COLO668 (cell line): ENCODE data around the gene CHERP.
A peak's percentile ranks its signal among the peaks of the same experiment; 100 is the strongest.
"Not testable (repeated sequence)": the region's sequence is repeated elsewhere in the genome, so short reads cannot be mapped to it uniquely, and the experiment has no call there.

Experiments used
- DNase-seq: peaks from one replicate; lab custom pipeline; 2025; ENCODE audit not compliant: unreplicated experiment; lab: John Stamatoyannopoulos, UW

Gene CHERP

DNA sequence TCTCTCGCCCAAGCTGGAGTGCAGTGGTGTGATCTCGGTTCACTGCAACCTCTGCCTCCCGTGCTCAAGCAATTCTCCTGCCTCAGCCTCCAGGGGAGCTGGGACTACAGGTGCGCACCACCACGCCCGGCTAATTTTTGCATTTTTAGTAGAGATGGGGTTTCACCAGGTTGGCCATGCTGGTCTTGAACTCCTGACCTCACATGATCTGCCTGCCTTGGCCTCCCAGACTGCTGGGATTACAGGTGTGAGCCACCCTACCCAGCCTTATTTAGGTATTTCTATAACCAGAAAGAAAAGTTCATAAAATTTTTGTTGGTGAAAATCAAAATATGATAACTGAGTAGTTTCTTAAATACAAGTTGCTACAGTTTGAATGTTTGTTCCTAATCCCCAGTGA, 1.5 kb upstream of the CHERP start:
- DNase-seq, result not testable (repeated sequence)

DNA sequence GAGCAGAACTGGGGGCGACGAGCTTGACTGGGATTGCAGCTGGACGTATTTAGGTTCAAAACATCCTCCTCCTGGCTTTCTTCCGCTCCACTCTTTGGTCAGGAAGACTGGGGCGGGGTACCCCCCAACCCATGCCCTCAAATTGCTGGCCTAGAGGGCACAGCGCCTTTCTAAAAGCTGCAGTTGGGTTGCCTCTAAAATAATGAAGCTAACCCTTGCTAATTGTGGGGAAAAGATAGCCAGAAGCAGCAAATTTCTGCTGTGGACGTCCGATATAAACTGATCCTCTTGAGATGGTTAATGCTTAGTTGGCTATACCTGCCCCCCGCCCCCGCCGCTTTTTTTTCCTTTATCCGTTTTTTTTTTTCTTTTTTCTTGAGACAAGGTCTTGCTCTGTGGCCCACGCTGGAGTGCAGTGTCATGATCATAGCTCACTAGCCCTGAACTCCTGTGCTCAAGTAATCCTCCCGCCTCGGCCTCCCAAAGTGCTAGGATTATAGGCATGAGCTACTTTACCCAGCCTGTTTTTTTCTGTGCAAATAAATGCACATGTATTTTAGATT, 754 bp upstream of the CHERP start:
- DNase-seq, result peak; percentile 6

DNA sequence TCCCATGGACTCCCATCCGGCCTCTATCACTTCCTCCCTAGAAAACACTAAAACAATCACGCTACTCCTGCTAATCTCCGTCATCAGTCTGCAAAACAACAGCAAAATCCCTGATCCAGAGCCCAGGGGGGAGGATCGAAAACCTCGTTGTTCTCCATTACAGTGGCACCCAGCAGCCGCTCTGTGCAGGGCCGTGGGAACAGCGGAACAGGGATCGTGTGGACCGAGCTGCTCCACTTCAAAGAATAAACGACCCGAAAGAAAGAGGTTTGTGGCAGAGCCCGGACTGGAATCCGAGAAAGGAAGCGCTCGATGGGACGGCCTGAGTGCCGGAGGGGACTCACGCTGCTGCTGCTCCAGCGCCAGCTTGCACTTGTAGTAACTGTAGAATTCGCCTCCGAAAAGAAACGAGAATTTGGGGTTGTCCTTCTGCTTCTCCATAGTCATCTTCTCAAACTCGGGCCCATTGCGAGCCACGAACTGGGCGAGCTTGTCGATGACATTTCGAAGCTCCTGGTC, 652 bp downstream of the CHERP start:
- peak; percentile 26 for DNase-seq

DNA sequence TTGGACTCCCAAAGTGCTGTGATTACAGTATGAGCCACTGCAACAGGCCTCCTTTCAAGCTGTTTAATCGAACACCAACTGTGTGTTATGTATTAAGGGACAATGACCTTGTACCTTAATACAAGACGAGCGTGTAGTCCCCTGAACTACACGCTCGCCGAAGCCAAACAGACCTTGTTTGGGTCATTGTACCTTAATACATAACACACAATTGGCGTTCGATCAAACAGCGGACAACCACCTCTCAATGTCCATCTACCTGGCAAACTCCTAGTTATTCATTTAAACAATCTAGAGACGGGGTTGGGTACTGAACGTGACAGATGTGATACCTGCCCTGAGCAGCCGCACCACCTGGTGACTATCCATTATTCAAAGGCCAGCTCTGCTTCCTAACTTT, 1.3 kb downstream of the CHERP start:
- DNase-seq, result no peak

DNA sequence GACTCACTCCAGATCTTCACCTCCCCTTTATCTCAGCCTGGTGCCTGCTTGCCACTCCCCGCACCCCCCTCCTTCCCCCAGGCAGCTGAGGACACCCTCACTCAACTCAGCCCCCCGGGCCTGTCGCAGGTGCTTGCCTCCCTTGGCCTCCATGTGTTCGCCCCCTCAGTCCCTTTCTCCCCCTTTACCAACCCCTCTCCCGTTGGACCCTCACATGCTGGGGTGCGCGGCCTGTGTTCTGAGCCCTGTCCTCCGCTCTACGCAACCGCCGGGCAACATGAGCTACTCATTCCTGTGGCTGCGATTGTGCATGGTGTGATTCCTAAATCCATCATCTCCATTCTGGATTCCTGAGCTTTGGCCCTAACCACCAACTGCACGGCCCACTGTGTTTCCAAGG, 5.1 kb downstream of the CHERP start:
- DNase-seq, result no peak

DNA sequence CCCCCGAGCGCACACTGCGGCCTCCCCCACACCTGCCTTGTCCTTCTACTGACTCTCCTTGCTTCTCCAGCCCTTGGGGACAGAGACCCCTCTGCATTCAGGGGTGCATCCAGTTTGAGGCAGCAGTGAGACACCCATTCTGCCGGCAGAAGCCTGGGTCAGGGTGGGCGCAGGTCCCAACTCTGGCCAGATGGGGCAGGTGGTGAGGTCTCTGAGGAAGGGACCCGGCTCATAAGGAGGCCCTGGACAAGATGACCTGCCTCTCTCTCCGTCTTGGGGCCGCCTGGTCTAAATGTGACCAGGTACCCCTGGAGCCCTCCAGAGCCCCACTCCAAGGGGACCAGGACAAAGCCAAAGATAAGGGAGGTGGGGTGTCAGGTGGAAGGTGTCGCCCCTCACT, 6.1 kb downstream of the CHERP start:
- no peak for DNase-seq

DNA sequence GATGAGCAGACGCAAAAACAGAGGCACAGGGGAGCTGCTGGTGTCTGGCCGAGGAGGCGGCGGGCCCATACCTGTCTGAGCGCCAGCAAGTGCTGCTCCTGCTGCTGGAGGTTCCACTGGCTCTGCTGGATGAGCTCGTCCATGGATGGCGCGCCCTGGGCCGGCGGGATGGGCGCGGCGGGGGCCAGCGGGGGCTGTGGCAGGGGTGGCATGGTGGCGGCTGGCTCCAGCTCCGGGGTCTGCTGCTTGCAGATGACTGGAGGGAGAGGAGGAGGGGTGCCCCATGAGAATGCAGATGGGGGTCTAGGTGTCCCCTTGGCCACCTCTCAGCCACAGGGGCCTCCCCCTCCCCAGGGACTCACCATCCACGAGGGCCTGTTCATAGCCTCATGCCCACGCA, 6.9 kb downstream of the CHERP start:
- DNase-seq, result no peak

DNA sequence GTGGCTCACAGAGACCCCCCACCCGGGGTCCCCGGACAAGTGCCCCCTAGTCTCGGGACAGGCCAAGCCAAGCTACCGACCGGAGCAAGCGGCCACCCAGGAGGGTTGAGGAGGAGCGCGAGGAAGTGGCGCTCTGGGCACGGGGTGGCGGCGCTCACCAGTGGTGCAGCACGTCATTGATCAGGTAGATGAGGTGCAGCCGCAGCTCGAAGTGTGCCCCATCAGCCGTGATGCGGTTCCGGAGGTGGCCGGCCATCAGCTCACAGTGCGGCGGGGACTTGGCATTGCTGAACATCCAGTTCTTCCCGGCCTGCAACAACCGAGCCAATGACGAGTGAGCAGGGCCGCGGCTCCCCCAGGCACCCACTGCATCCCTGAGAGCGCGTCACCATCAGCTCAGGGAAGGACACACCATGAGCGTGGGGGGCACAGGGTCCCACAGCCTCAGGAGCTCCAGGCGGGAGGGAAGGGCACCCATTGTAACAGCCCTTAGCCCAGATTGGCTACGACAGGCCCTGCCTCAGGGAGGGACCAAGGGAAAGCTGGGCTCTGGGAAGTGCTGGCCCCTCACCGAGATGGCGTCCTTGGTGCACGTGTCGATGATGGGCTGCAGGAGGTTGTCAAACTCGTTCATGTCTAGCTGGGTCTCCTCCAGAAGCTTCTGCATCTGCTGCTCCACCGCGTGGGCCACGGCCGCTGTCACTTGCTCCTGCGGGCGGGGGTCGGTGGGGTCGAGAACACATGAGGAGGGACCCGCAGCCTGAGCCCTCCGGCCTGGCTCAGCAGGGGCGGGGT, 9.6 kb downstream of the CHERP start:
- DNase-seq, result no peak

DNA sequence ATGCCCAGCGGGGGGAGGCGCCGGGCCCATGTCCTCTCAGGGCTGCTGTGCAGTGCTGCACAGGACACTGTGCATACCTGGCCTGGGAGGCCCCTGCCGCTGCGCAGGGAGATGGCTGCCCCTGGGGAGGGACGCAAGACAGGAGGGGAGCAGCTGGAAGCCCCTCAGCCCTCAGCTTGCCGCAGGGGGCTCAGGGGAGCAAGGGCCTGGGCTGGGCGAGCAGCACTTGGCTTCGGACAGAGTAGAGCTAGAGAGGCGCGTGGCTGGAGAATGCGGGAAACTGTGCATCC, 10.9 kb downstream of the CHERP start:
- no peak for DNase-seq

DNA sequence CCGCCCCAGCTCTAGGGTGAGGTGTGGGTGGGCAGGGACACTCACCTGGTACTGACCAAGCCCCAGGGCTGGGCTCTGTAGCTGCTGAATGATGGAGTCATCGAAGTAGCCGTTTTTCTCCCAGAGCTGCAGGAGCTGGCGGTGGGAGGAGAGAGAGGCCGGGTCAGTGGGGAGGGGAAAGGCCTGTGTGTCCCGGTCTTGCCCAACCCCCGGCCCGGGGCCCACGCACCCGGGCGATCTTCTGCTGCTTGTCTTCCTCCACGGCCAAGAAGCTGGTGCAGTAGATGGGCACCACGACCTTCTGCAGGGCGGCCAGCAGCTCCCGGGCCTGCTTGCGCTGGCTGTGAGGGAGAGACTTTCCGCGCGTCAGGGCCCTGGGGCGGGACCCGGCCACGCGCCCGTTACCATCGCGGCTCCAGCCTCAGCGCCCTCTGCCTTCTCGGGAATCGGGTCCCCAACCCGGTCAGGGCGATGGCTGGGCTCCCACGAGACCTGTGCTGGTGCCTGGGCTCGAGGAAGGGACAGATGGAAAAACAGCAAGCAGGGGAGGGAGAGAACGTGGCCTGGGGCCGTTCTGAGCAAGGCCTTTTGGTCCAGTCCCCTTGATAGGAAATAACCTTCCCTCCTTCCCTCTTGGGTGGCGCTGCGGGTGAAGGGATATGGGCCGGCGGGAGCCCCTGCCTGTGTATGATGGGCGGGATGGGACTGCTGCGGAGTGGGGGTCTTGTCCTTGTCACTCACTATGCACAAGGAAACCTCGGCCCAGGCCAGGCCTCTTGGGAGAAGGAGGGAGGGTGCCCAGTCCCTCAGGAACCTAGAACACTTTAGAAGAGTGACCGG, 11.5 kb downstream of the CHERP start:
- DNase-seq, result no peak

DNA sequence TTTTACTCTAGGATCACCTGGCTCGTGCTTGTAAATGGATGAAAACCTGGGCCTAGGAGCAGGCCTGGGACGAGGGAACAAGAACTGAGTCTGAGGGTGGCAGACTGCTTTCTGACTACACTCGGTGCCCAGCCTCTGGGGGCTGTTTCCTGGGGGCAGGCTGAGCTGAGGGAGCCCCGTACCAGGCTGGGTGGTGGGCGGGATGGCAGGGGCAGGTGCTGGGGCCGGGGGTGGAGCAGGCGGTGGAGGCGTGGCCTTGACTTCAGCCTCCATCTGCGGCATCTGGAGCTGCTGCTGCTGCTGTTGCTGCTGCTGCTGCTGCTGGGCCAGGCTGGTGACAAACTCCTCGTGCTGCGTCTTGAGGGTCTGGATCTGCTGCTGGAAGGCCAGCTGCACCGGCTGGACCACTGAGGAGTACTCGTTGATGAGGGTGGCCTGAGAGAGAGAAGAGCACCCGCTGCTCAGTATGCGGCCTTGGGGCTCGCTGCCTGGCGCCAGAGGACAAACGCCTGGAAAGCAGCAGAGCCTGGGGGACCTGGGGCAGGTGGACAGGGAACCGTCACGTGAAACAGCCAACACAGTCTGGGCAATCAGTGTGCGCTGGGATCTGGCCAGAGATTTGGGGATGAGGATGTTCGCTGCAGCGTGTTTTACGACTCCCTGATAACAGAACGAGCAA, 12.6 kb downstream of the CHERP start:
- DNase-seq, result no peak

DNA sequence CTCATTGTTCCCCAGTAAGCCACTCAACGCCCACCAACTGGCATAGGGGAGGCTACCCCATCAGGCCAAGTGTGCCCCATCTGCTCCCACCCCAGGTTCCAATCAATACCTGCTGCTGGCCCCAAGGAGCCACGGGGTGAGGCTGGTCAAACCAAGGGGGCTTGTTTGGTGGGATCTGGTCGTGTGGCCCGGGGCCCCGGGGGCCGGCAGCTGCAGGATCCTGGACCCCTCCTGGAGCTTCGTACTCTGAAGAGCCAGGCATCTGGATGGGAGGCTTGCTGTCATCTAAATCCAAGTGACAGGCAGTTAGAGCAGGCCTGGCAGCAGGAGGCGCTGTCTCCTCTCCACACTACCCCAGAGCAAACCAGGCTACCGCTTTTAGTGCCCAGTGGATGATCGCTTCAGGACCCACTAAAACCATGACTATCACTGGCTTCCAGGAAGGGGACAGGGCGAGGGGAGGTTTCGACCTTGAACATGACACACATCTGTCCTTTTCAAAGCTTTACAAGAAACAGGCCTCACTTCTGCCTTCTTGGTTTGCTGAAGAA, 14.2 kb downstream of the CHERP start:
- DNase-seq, result peak; percentile 11

DNA sequence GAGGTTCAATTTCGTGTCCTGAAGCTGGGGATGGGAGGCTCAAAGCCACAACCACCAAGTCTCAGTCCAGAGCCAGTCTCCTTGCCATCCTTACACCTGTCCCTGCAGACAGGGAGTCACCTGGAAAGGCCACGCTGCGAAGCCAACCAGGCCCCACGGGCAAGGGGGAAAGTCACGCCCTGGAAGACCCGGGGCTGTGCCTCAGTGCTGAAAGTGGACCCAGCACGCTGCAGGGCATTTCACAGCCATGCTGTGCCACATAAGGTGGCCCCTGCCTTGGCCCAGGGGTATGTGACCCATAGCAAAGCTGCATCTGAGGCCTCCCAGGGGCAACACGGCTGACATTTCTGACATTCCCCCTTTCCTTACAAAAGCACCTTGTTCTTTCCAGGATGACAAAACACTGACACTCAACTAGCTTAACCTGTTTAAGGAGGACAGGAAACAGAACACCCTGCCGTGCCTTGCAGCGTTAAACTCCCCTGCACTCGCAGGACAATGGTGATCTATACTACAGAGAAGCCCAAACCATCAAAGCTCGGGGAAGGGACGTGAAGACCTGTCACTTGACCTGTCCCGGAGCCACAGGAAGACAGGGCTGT, 14.8 kb downstream of the CHERP start:
- DNase-seq, result no peak

DNA sequence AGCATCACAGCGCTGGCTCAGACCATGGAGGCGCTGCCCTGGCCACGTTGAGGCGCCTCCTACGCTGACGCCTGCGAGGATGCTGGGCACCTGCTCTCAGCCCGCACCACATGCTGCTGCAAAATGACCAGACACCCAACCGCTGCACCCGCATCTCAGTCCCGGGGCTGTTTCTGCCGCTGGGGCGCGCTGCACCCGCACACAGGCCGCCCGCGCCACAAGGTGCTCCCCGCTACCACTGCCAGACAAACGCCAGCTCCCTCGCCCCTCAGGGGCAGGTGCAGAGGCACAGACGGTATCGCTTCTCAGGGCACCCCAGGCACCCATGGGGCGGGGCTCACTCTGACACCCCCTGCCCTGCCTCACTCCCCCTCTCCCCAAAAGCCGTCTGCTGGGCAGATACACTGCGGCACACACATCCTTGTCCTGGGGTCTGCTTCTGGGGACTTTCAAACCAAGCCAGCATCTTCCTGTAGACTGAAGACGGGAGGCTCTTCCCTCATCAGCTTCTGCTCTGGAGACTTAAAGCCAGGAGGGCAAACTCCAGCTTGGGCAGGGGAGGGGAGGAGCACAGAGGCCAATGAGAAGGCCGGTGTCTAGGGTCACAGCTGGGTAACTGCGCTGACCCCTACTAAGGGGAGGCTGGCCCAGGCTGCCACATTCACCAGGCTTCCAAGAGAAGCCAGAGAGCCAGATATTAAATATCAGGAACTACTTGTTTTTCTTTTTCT, 16.3 kb downstream of the CHERP start:
- DNase-seq, result no peak

DNA sequence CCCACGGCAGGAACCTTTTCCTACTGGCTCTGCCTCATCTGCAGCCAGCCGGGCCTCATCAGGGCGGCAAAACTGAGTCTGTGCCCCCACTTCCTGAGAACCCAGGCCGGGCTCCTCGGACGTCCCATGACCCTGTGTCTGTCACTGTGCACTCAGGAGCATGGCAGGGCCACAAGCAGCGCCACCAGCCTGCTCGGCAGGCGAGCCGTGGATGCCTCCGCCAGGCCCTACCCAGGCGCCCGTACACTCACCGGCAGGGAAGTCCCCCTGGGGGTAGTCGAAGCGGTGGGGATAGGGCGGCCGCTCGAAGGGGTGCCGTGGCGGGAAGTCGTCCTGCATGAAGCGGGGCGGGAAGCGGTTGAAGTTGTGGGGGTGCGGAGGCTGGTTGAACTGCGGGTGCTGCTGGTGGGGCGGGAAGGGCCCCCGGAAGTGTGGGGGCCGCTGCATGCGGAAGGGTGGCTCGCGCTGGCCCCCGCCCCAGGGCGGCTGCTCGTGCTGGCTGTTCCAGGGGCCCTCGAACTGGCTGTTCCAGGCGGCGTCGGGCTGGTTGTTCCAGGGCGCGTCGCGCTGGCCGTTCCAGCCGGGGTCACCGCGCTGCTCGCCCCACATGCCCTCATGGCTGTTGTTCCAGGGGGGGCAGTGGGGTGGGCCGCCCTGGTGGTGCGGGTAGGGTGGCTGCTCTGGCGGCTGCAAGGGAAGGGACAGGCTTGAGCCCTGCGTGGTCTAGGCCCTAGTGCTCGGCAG, 17.1 kb downstream of the CHERP start:
- no peak for DNase-seq

DNA sequence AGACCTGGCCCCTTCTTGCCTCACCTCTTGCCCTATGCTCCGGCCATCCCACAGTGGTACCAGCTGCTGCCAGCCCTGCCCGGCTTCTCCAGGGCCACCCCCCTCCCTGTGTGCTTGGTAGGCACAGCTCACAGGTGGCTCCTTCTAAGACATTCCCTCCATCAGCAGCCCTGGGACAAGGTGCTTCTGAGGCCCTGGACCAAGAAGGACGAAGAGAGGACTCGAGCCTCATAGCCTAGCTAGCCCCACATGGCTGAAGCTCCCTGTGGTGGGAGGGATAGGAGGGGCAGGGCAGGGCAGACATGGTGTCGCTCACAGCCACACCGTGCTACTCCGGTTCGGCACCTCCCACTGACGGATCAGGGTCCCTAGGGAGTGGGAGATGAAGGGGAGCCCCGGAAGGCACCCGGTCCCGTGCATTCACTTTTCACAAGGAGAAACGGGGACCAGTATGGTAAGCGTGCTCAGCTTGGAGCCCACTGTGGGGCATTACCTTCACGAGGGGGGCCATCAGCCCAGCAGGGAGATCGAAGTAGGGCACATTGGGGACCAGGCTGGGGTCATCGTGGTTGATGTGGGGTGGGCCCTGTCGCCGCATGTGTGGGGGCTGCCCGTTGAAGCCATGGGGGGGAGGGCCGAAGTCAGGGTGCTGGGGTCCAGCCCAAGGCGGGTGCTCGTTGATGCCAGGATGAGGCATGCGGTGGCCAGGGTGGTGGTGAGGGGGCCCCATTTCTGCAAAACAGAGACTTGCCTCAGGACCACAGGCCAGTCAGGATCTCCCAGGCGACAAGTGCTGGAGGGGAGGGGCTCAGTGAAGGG, 19.5 kb downstream of the CHERP start:
- DNase-seq, result no peak

DNA sequence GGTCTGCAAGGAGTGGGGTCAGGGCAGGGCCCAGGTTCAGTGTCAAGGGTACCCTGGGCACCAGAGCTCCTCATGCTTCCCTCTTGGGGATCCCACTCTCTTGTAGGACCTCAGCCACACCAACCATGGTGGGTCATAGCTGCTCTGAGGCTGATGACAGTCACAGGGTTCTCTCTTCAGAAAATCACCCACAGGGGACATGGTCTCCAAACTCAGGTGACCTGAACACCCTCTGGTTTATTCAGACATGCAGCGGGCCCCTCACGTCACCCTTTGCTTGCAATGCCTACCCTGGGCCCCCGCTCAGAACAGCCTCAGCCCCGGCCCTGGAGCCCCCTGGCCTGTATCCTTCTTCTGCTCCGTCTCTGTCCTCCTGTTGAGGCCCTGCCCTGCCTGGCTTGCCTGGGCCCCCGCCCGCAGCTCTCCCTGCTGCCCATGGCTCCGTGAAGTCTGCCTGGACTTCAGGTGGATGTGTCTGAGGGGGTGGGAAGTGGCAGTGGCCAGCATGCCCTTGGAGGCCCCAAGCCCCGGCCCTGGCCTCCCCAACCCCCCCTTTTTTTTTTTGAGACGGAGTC, 20.4 kb downstream of the CHERP start:
- DNase-seq, result no peak

DNA sequence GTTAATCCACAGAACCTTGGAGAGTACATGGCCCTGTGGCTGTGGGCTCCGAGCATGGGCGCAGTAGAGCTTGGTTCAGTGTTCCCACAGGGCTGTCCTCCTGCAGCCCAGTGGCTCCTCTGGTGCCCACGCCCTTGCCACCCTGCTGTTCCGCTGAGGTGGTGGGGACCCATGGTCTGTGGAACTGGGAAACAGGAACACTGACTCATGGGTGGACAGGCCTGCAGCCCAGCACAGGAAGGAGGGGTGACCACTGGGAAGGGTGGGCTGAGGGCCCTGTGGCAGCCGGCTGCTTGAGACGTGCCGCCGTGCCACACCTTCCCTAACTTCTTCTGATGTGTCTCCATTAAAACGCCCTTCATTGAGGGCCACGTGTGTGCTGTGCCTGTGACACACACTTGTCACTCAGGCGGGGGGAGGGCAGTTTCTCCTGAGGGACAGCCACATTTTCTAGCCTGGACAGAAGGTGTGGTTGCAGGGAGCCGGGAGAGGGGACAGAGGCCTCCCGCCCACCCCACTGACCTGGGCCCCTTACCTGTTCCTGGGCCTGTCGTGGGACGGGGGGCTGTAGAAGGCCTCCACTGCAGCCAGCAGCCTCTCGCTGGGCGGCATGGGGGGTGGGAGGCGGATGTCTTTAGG, 21.1 kb downstream of the CHERP start:
- no peak for DNase-seq
